Uterus (tissue), 2 donors: ENCODE results near the gene PIF1.

Experiments used
- POLR2A ChIP-seq, 2 donors: fragments of 450-650 bp; IDR thresholded peaks; one replicate each; pipeline ENCODE4 v1.6.1; 2016; ENCODE audit warnings: antibody characterized with exemption in 2 of 2, mild to moderate bottlenecking in 1 of 2, moderate library complexity in 1 of 2
- TF ChIP-seq, protein P1 (sequence below), 4 experiments: fragments of 200-600 bp in 2 of 4; fragments of 450-650 bp in 2 of 4; sonication (generic) in 2 of 4; IDR thresholded peaks; one replicate each; pipeline ENCODE4 v1.5.1; 2016 to 2019; ENCODE audit warnings: antibody characterized with exemption in 4 of 4, mild to moderate bottlenecking in 2 of 4, moderate library complexity in 1 of 4

DNA sequence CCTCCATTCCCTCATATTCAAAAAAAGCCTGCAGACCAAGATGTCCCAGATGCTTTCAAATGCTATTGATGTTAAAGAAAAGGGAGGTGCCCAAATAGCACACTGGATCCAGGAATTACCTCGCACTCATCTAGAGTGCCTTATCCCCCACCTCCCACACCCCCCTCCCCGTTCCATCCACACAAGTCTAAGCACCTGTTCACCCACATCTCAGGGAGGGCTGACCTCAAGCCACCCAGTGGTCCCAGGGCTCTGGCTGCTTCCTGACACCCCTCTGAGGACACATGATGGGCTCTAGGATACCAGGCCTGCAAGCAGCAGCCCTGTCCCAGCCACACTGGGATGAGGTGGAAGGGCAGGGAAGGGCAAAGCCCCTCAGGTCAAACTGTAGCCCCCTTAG is 54.8 kb downstream of the PIF1 start:
- TF ChIP-seq, protein P1, sequence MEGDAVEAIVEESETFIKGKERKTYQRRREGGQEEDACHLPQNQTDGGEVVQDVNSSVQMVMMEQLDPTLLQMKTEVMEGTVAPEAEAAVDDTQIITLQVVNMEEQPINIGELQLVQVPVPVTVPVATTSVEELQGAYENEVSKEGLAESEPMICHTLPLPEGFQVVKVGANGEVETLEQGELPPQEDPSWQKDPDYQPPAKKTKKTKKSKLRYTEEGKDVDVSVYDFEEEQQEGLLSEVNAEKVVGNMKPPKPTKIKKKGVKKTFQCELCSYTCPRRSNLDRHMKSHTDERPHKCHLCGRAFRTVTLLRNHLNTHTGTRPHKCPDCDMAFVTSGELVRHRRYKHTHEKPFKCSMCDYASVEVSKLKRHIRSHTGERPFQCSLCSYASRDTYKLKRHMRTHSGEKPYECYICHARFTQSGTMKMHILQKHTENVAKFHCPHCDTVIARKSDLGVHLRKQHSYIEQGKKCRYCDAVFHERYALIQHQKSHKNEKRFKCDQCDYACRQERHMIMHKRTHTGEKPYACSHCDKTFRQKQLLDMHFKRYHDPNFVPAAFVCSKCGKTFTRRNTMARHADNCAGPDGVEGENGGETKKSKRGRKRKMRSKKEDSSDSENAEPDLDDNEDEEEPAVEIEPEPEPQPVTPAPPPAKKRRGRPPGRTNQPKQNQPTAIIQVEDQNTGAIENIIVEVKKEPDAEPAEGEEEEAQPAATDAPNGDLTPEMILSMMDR (IDR thresholded peaks at IDR 0.05): no peak
- TF ChIP-seq POLR2A (IDR thresholded peaks at IDR 0.05): no peak
